Esophagus squamous epithelium (tissue), 5 donors: ENCODE results near the gene RACK1. TPM values are rescaled to one million over a fixed set of nuclear protein-coding genes. Genes with fewer than 3 reads are reported as not detected.
"Not testable (repeated sequence)": the region's sequence is repeated elsewhere in the genome, so short reads cannot be mapped to it uniquely, and the experiment has no call there.

Experiments used
- DNase-seq: peaks from one replicate; lab custom pipeline; 2025; lab: John Stamatoyannopoulos, UW
- H3K27ac ChIP-seq, 4 donors: fragments of 200-600 bp; sonication (generic); one replicate each; pipeline ENCODE4 v1.5.1; 2016 to 2019; ENCODE audit warnings: mild to moderate bottlenecking in 1 of 4
- H3K27me3 ChIP-seq, 4 donors: fragments of 200-600 bp; sonication (generic); 1 replicate in 3 of 4; 2 replicates in 1 of 4; pipeline versions ENCODE4 v1.5.1 to v1.6.0; 2017 to 2021; ENCODE audit warnings: antibody characterized with exemption in 1 of 4
- H3K36me3 ChIP-seq, 3 donors: fragments of 200-600 bp; sonication (generic); one replicate each; pipeline ENCODE4 v1.5.1; 2016 to 2019
- H3K4me1 ChIP-seq, 3 donors: fragments of 200-600 bp; sonication (generic); one replicate each; pipeline ENCODE4 v1.5.1; 2017 to 2019
- H3K4me3 ChIP-seq, 4 donors: fragments of 200-600 bp; sonication (generic); 1 replicate in 3 of 4; 2 replicates in 1 of 4; pipeline ENCODE4 v1.5.1; 2016 to 2019; ENCODE audit warnings: mild to moderate bottlenecking in 2 of 4, moderate library complexity in 1 of 4
- H3K9me3 ChIP-seq, 3 donors: fragments of 200-600 bp; sonication (generic); one replicate each; pipeline ENCODE4 v1.5.1; 2016 to 2019
- POLR2A ChIP-seq, 4 donors: fragments of 450-650 bp; IDR thresholded peaks; one replicate each; pipeline ENCODE4 v1.6.1; 2017; ENCODE audit warnings: antibody characterized with exemption in 4 of 4, mild to moderate bottlenecking in 4 of 4, moderate library complexity in 3 of 4
- WGBS, 2 donors: methylation state at CpG; one replicate each; pipeline ENCODE4 v1.1.5; 2018; 5-methylcytosine and 5-hydroxymethylcytosine counted together
- intact Hi-C: fragments of 100-400 bp; cut with DNase I; formaldehyde crosslinking; loops from one replicate; pipeline ENCODE4 v1.15.0; 2022
- total RNA-seq, 4 donors: library from RNA; depleted of rRNA; stranded (reverse); fragments of >200 nt; gene quantifications; one replicate each; pipeline ENCODE4 v1.1.0, GENCODE V29; 2016
- TF ChIP-seq, protein P1 (sequence below), 6 experiments: fragments of 450-650 bp in 4 of 6; fragments of 200-600 bp in 2 of 6; sonication (generic) in 2 of 6; IDR thresholded peaks; one replicate each; pipeline ENCODE4 v1.5.1; 2016 to 2019; ENCODE audit warnings: antibody characterized with exemption in 6 of 6, mild to moderate bottlenecking in 4 of 6, moderate library complexity in 4 of 6
- donor health status: DM: yes; HTN: yes; CAD: no.

Gene RACK1
- total RNA-seq, 4 donors from 2014 or later, result 1,705 to 2,735 (median 2,064) TPM

DNA sequence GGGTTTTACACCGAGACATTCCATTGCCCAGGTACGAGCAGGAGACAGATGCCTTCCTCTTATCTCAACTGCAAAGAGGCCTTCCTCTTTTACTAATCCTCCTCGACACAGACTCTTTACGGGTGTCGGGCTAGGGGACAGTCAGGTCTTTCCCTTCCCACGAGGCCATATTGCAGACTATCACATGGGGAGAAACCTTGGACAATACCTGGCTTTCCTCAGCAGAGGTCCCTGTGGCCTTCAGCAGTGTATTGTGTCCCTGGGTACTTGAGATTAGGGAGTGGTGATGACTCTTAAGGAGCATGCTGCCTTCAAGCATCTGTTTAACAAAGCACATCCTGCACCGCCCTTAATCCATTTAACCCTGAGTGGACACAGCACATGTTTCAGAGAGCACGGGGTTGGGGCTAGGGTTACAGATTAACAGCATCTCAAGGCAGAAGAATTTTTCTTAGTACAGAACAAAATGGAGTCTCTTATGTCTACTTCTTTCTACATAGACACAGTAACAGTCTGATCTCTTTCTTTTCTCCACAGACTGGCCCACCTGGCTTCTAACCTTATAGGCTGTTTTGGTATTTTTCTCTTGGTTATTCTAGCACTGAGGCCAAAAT is 23.7 kb upstream of the RACK1 start:
- DNase-seq, H3K4me3 ChIP-seq, H3K4me1 ChIP-seq, H3K9me3 ChIP-seq, H3K27ac ChIP-seq, H3K27me3 ChIP-seq: not testable (repeated sequence)
- 63 to 66% methylated on average over 7 to 8 of the region's 8 CpGs for WGBS, 2 donors
- intact Hi-C loops, result loop anchor here (10.0 kb wide), 1 partner anchor 83 kb away; no protein-coding TSS in a partner anchor
- H3K36me3 ChIP-seq, result peaks cover 0 to 14% (median 0%) of the 10 kb centered on the region in 3 donors
- TF ChIP-seq, protein P1, sequence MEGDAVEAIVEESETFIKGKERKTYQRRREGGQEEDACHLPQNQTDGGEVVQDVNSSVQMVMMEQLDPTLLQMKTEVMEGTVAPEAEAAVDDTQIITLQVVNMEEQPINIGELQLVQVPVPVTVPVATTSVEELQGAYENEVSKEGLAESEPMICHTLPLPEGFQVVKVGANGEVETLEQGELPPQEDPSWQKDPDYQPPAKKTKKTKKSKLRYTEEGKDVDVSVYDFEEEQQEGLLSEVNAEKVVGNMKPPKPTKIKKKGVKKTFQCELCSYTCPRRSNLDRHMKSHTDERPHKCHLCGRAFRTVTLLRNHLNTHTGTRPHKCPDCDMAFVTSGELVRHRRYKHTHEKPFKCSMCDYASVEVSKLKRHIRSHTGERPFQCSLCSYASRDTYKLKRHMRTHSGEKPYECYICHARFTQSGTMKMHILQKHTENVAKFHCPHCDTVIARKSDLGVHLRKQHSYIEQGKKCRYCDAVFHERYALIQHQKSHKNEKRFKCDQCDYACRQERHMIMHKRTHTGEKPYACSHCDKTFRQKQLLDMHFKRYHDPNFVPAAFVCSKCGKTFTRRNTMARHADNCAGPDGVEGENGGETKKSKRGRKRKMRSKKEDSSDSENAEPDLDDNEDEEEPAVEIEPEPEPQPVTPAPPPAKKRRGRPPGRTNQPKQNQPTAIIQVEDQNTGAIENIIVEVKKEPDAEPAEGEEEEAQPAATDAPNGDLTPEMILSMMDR (IDR thresholded peaks at IDR 0.05), result peak in 1 of 6 experiments; percentile 22

DNA sequence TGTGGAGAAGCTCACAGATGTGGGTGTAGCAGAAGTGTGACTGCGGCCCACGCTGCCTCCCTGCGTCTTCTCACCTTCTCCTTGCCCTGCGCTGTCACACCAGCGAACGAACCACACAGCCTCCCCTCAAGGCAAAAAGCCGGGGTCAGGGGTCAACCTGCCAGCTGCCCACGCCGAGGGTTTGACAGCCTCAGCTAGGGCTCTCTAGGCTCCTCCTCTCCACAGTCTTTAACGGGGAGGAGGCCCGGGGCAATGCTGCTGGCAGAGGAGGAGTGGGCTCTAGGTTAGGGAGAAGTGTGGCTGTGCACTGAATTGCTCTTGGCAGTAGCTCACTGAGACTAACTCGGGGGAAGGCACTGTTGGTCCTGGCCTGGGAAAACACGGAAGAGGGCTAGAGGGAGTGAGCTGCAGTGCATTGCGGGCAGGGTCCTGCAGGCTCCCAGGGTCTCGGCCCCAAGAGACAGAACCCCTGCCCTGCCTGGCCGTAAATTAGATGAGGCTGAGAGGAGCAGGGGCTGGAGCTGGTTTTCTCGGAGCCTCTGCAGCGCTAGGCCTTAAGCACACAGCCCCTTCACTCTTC is 21.5 kb upstream of the RACK1 start:
- intact Hi-C loops, result loop anchor here (10.0 kb wide), 1 partner anchor 80 kb away; no protein-coding TSS in a partner anchor
- 75 to 81% methylated on average over 4 to 18 of the region's 18 CpGs for WGBS, 2 donors

DNA sequence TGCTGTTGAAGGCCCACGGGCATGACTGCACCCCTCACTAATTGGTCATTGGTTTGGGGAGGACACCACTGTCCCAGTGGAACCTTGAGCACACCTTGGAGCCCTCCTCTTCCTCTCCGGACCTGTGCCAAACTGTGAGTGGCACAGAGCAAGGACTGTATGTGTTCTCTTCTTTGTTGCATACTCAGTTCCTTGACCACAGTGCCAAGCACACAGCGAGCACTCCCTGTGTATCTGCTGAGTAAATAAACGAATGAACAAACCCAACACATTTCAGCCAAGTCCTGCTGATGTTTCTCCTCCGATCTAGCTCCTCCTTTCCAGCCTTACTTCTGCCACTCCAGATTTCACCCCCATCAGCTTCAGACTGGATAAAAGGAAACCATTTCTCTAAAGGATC is 19.9 kb upstream of the RACK1 start:
- H3K27ac ChIP-seq, result no peak overlapping the region
- intact Hi-C loops, result loop anchor here (10.0 kb wide), 1 partner anchor 79 kb away; no protein-coding TSS in a partner anchor
- no peak for DNase-seq
- 59 to 72% methylated on average over 4 to 5 of the region's 5 CpGs for WGBS, 2 donors
- peaks cover 0 to 14% (median 0%) of the 10 kb centered on the region in 3 donors for H3K36me3 ChIP-seq
- H3K4me1 ChIP-seq, result peaks cover 14 to 30% (median 19%) of the 10 kb centered on the region in 3 donors
- TF ChIP-seq, protein P1 (IDR thresholded peaks at IDR 0.05), result no peak
- H3K4me3 ChIP-seq, result no peak overlapping the region
- H3K27me3 ChIP-seq, result no peaks in the 10 kb centered on the region
- H3K9me3 ChIP-seq, result no peaks in the 10 kb centered on the region

More for the DNA sequence above, 21.5 kb upstream of the RACK1 start:
- no peaks in the 10 kb centered on the region for H3K9me3 ChIP-seq
- peaks cover 0 to 15% (median 5%) of the 10 kb centered on the region in 3 donors for H3K4me1 ChIP-seq
- TF ChIP-seq, protein P1 (IDR thresholded peaks at IDR 0.05), result no peak
- no peak for TF ChIP-seq POLR2A (IDR thresholded peaks at IDR 0.05)
- no peaks in the 10 kb centered on the region for H3K27me3 ChIP-seq
- no peak overlapping the region for H3K27ac ChIP-seq
- H3K4me3 ChIP-seq, result no peak overlapping the region
- DNase-seq, result no peak
- peaks cover 0 to 14% (median 0%) of the 10 kb centered on the region in 3 donors for H3K36me3 ChIP-seq

DNA sequence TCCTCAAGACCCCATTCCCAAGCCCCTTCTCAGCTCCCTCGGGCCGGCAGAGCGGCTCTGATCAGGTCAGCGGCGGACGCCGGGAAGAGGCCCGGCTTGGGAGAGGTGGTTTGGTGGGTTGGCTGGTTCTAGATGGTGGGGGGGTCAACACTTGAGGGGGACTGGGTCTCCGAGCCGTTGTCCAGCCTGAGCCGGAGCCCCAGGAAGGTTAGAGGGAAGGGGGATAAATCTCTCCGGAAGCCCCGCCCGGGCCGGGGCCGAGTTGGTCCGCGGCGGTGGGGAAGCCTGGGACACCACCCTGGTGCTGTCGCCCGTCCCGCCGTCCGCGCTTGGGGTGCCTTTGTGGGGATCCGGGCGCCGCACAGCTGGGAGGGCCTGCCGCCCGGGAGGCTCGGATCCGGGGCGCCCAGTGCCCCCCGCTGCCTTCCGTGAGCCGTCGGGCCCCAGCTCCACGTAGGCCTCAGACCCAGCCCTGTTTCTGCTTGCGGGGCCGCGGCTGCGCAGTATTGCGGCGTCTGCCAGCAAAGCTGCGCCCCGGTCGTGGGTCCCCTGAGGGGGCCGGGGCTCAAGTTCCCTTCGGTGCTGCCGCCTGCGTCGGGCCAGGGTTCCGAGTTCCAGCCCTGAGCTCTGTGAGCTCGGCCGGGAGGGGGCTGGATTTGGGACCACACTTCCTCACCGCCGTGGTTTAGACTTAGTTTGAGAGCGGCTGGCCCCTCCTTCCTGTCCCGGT is 17.8 kb upstream of the RACK1 start:
- peak overlapping the region; percentile 81 to 97 (median 90) for H3K4me3 ChIP-seq
- H3K4me1 ChIP-seq, result peaks cover 14 to 52% (median 35%) of the 10 kb centered on the region in 3 donors
- H3K36me3 ChIP-seq, result peaks cover 0 to 27% (median 0%) of the 10 kb centered on the region in 3 donors
- H3K9me3 ChIP-seq, result no peaks in the 10 kb centered on the region
- no peaks in the 10 kb centered on the region for H3K27me3 ChIP-seq
- peak overlapping the region; percentile 97 to 100 (median 99) for H3K27ac ChIP-seq
- peak in 2 of 4 donors; percentile 69 to 74 for TF ChIP-seq POLR2A (IDR thresholded peaks at IDR 0.05)
- TF ChIP-seq, protein P1 (IDR thresholded peaks at IDR 0.05), result no peak
- 0 to 11% methylated on average over 3 to 10 of the region's 59 CpGs for WGBS, 2 donors
- DNase-seq, result no peak
- intact Hi-C loops, result loop anchor here (10.0 kb wide), 1 partner anchor 77 kb away; no protein-coding TSS in a partner anchor
